GM19035 (cell line): ENCODE results near the gene ZFP14.
"Not testable (repeated sequence)": the region's sequence is repeated elsewhere in the genome, so short reads cannot be mapped to it uniquely, and the experiment has no call there.

Source experiments
- ATAC-seq: cut with Tn5 transposase; IDR thresholded peaks from one replicate; pipeline ENCODE4 v1.9.1; 2021; ENCODE audit not compliant: unreplicated experiment

Gene ZFP14

GRCh38 chr19:36331353-36332228, 47.4 kb downstream of the ZFP14 start:
- no peak for ATAC-seq

DNA sequence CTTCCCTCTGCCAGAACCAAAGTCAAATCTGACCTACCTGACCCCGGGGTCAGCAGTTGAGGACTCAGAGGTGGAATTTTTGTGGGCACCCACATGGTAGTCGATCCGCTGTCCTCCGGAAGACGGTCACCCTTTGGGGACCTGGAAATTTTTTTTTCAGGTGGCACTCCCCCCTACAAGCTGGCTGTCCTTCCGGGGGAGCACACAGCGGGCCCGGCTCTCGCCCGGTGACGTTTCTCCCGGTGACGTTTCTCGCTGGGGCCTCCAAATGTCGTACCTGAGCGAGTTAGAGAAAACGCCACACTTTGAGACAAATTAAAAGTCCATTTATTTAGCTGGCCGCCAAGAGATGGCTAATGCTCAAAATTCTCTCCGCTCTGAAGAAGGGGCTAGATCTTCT, 48.8 kb downstream of the ZFP14 start:
- no peak for ATAC-seq

DNA sequence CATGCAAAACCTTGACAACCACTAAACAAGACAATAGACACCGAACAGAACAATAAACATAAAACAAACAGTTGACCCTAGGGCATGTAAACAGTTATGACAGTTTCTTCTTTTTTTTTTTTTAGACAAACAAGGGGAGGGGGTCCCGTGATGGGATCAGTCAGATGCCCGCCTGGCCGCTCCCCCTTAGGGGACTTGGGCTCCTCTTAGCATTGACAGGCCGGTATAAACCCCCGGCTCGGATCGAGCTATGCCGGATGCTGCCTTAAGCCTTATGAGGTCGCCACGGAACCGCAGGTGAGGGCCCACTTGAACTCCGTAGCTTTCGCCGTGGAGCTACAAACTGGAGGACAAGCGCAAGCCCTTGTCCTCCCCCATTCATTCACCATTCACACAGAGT, 49.5 kb downstream of the ZFP14 start:
- not testable (repeated sequence) for ATAC-seq

- ATAC-seq = not testable (repeated sequence)
Observed at GRCh38 chr19:36326649-36327048, 52.4 kb downstream of the ZFP14 start.

- not testable (repeated sequence) for ATAC-seq
Observed at GRCh38 chr19:36315164-36315563, 63.8 kb downstream of the ZFP14 start.

DNA sequence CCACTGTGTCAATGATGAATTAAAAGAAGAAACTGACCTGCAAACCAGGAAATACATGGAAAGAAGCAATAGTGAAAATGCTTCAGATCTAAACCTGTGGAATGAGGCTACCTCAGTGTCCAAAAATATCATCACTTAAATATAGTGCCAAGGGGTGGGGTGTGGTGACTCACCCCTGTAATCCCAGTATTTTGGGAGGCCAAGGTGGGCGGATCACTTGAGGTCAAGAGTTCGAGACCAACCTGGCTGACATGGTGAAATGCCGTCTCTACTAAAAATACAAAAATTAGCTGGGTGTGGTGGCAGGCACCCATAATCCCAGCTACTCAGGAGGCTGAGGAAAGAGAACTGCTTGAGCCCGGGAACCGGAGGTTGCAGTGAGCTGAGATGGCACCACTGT, 64.9 kb downstream of the ZFP14 start:
- ATAC-seq = not testable (repeated sequence)

- ATAC-seq = not testable (repeated sequence)
Observed at GRCh38 chr19:36311098-36311760, 67.8 kb downstream of the ZFP14 start.

DNA sequence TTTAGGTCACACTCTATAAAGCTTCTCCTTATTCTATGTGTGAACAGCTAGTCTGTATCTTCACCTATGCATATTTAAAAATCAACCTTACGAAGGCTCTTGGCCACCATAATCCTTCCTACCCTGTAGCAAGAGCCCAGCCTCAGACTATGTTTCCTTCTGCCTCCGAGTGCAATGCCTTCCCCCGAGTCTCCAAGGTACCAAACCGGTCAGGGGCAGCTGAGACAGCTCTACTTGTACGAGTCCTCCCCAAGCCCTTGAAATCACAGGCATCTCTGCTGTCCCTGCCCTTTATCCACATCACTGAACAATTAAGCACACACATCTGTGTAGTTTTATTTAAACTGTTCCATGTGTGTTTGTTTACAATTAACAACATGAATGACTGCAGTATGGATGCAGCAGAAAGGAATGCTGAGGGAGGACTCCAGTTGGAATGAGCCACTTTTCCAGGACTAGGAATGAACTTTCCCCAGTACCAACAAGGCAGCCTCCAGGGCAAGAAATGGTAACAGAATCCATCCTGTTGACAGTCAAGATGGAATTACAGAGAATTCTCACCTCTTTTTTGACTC, 68.5 kb downstream of the ZFP14 start:
- not testable (repeated sequence) for ATAC-seq

DNA sequence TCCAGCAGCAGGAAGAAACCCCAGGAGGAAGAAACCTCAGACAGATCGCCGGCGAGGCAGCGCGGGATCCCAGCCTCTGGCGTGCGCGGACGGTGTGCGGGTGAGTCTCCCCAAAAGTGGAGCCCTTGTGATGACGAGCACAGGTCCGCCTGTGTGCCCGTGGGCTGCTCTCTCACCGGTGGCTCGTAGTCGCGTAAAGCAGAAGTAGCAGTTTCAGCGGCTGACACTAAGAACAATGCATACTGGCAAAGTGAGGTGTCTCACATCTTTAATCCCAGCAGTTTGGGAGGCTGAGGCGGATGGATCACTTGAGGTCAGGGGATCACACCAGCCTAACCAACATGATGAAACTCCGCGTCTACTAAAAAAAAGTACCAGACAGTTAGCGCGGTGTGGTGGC, 69.2 kb downstream of the ZFP14 start:
- not testable (repeated sequence) for ATAC-seq

DNA sequence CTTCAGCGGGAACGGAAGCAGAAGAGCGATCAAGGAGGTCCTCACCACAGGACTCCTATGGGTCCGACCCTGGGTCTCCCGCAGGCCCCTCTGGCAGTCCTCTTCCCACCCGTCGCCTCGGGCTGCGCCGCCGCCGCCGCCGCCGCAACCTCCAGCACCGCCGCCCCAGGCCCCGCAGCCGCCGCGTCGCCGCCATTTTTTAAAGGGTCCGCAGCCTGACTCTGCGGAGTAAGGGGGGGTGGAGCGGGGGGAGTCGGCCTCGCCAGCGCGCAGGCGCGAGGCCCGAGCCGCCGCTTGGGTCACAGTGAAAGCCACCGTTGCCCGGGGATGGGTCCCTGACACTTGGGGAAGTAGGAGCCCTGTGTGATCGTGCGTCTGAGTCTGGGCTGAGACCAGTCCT, 69.7 kb downstream of the ZFP14 start:
- not testable (repeated sequence) for ATAC-seq

GRCh38 chr19:36292317-36292716, 86.7 kb downstream of the ZFP14 start:
- not testable (repeated sequence) for ATAC-seq
